ENCODE results near the gene TMED1.
"Not testable (repeated sequence)": the region's sequence is repeated elsewhere in the genome, so short reads cannot be mapped to it uniquely, and the experiment has no call there.

Gene TMED1

GRCh38 chr19:10863107-10863717 is 27.2 kb upstream of the TMED1 start:
- H3K4me1 ChIP-seq, result no peaks in the 10 kb centered on the region
- no peaks in the 10 kb centered on the region for H3K9me3 ChIP-seq
- no peaks in the 10 kb centered on the region for H3K27me3 ChIP-seq
- no peaks in the 10 kb centered on the region for H3K36me3 ChIP-seq
- no peak for DNase-seq
- TF ChIP-seq CTCF (IDR thresholded peaks at IDR 0.05; ENCODE audit: low read depth, low read length), result no peak
- H3K4me3 ChIP-seq (ENCODE audit: low read depth, low read length), result no peak overlapping the region

GRCh38 chr19:10862561-10863106 is 26.6 kb upstream of the TMED1 start:
- no peak for DNase-seq
- H3K36me3 ChIP-seq, result no peaks in the 10 kb centered on the region
- H3K4me3 ChIP-seq (ENCODE audit: low read depth, low read length), result no peak overlapping the region
- no peaks in the 10 kb centered on the region for H3K27me3 ChIP-seq
- TF ChIP-seq CTCF (IDR thresholded peaks at IDR 0.05; ENCODE audit: low read depth, low read length), result no peak
- H3K4me1 ChIP-seq, result no peaks in the 10 kb centered on the region
- no peaks in the 10 kb centered on the region for H3K9me3 ChIP-seq

GRCh38 chr19:10861103-10861651 is 25.2 kb upstream of the TMED1 start:
- peak; percentile 54 for DNase-seq
- TF ChIP-seq CTCF (IDR thresholded peaks at IDR 0.05; ENCODE audit: low read depth, low read length), result peak; percentile 62
- no peaks in the 10 kb centered on the region for H3K36me3 ChIP-seq
- H3K27me3 ChIP-seq, result no peaks in the 10 kb centered on the region
- H3K4me3 ChIP-seq (ENCODE audit: low read depth, low read length), result no peak overlapping the region
- H3K9me3 ChIP-seq, result no peaks in the 10 kb centered on the region
- no peaks in the 10 kb centered on the region for H3K4me1 ChIP-seq

GRCh38 chr19:10858204-10858828 is 22.3 kb upstream of the TMED1 start:
- Histone ChIP-seq H3K27me3 (no peaks in the 10 kb centered on the region), H3K4me1 (no peaks in the 10 kb centered on the region), H3K4me3 (ENCODE audit: low read depth, low read length) (no peak overlapping the region), H3K36me3 (no peaks in the 10 kb centered on the region), H3K9me3 (no peaks in the 10 kb centered on the region)
- peak; percentile 27 for DNase-seq
- TF ChIP-seq CTCF (IDR thresholded peaks at IDR 0.05; ENCODE audit: low read depth, low read length), result peak; percentile 89

GRCh38 chr19:10856899-10857298 is 20.9 kb upstream of the TMED1 start:
- not testable (repeated sequence) for H3K4me3 ChIP-seq (ENCODE audit: low read depth, low read length); H3K27me3 ChIP-seq; H3K4me1 ChIP-seq; DNase-seq; H3K36me3 ChIP-seq; H3K9me3 ChIP-seq

GRCh38 chr19:10855879-10856522 is 20.0 kb upstream of the TMED1 start:
- Histone ChIP-seq H3K4me3 (ENCODE audit: low read depth, low read length) (no peak overlapping the region), H3K4me1 (no peaks in the 10 kb centered on the region), H3K9me3 (no peaks in the 10 kb centered on the region), H3K27me3 (no peaks in the 10 kb centered on the region), H3K36me3 (no peaks in the 10 kb centered on the region)
- peak; percentile 63 for TF ChIP-seq CTCF (IDR thresholded peaks at IDR 0.05; ENCODE audit: low read depth, low read length)
- DNase-seq, result peak; percentile 44
